Measurements from ENCODE around the gene RIT2. TPM values are rescaled to one million over a fixed set of nuclear protein-coding genes. Genes with fewer than 3 reads are reported as not detected.

RIT2 gene
- total and polyA plus RNA-seq, 2 donors, result 0.48 to 0.65 TPM

GRCh38 chr18:43068781-43069180 is 46.7 kb downstream of the RIT2 start:
- H3K4me3 ChIP-seq (ENCODE audit: low read depth, low read length), result no peak overlapping the region
- DNase-seq (ENCODE audit: extremely low spot score), result no peak
- no peaks in the 10 kb centered on the region for H3K4me1 ChIP-seq (ENCODE audit: insufficient read depth)
- WGBS, result 67% methylated on average over 4 of the region's 4 CpGs
- no peak overlapping the region for H3K27ac ChIP-seq (ENCODE audit: low read depth)
- no peaks in the 10 kb centered on the region for H3K36me3 ChIP-seq (ENCODE audit: insufficient read depth)

GRCh38 chr18:43067570-43067969 is 47.9 kb downstream of the RIT2 start:
- Histone ChIP-seq H3K27ac (ENCODE audit: low read depth) (no peak overlapping the region), H3K4me1 (ENCODE audit: insufficient read depth) (no peaks in the 10 kb centered on the region), H3K4me3 (ENCODE audit: low read depth, low read length) (no peak overlapping the region), H3K36me3 (ENCODE audit: insufficient read depth) (no peaks in the 10 kb centered on the region)
- no peak for DNase-seq (ENCODE audit: extremely low spot score)
- WGBS, result 87% methylated on average over 1 of the region's 1 CpG

DNA sequence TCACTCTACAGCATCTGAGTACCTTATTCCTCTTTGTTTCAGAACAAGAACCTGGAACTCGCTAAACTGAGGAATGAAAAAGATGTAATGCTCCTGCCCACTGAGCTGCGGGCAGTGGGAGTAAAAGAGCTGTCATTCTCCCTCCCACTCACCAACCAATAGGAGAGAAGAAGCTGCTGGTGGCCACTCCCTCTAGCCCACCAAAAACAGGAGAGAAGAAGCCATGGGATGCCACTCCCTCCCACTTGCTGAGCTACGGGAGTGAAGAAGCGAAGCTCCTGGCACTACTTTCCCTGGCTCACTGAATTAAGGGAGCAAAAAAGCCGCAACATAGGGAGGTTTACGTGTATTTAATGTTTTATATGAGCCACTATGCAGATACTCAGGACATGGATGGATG is 53.7 kb downstream of the RIT2 start:
- no peaks in the 10 kb centered on the region for H3K36me3 ChIP-seq (ENCODE audit: insufficient read depth)
- no peak for DNase-seq (ENCODE audit: extremely low spot score)
- H3K27ac ChIP-seq (ENCODE audit: low read depth), result no peak overlapping the region
- H3K4me3 ChIP-seq (ENCODE audit: low read depth, low read length), result no peak overlapping the region
- no peaks in the 10 kb centered on the region for H3K4me1 ChIP-seq (ENCODE audit: insufficient read depth)
- WGBS, result 95% methylated on average over 6 of the region's 6 CpGs

DNA sequence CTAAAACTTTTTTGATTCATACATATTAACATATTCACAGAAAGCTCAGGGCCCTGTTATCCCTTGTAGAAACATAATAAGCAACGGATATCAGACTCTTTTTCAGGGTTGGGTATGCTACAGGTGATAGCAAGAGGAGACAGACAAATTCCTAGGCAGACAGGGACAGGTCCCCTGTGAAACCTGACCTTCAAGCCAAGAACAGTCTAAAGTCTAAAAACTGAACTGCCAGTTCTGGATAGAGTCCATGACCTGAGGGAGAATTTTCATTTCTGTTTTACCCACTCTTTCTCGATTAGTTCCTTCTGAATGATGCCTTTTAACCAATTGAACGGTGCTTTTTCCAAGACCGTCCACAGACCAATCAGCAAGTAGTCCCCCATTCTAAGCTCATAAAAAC is 54.2 kb downstream of the RIT2 start:
- DNase-seq (ENCODE audit: extremely low spot score), result no peak
- Histone ChIP-seq H3K27ac (ENCODE audit: low read depth) (no peak overlapping the region), H3K4me1 (ENCODE audit: insufficient read depth) (no peaks in the 10 kb centered on the region), H3K36me3 (ENCODE audit: insufficient read depth) (no peaks in the 10 kb centered on the region), H3K4me3 (ENCODE audit: low read depth, low read length) (no peak overlapping the region)
- WGBS, result 97% methylated on average over 4 of the region's 4 CpGs

DNA sequence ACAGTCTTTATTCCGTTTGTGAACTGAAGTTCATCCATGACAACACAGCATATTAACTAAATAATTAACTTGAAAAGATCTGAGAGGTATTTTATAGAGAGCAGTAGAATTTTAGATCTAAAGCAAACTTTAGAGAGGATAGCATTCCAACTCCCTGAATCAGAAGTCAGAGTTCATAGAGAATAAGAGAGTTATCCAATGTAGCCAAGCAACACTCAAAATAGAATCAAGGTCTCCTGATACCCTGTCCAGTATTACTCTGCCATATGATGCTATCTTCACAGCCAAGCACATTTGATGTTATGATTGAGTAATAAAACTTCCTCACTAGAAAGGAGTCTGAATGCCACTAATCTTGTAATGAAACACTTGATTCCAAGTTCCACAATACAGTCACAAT is 55.5 kb downstream of the RIT2 start:
- H3K4me1 ChIP-seq (ENCODE audit: insufficient read depth), result no peaks in the 10 kb centered on the region
- DNase-seq (ENCODE audit: extremely low spot score), result no peak
- H3K36me3 ChIP-seq (ENCODE audit: insufficient read depth), result no peaks in the 10 kb centered on the region
- H3K4me3 ChIP-seq (ENCODE audit: low read depth, low read length), result no peak overlapping the region
- WGBS, result 32% methylated on average over 1 of the region's 1 CpG
- H3K27ac ChIP-seq (ENCODE audit: low read depth), result no peak overlapping the region

- Histone ChIP-seq H3K27ac (ENCODE audit: low read depth) (no peak overlapping the region), H3K4me3 (ENCODE audit: low read depth, low read length) (no peak overlapping the region), H3K4me1 (ENCODE audit: insufficient read depth) (no peaks in the 10 kb centered on the region), H3K36me3 (ENCODE audit: insufficient read depth) (no peaks in the 10 kb centered on the region)
- 93% methylated on average over 7 of the region's 7 CpGs for WGBS
- no peak for DNase-seq (ENCODE audit: extremely low spot score)
These were observed 60.5 kb downstream of the RIT2 start for GRCh38 chr18:43054815-43055519.

GRCh38 chr18:43049021-43049420 is 66.5 kb downstream of the RIT2 start:
- H3K4me1 ChIP-seq (ENCODE audit: insufficient read depth), result no peaks in the 10 kb centered on the region
- DNase-seq (ENCODE audit: extremely low spot score), result no peak
- H3K4me3 ChIP-seq (ENCODE audit: low read depth, low read length), result no peak overlapping the region
- H3K36me3 ChIP-seq (ENCODE audit: insufficient read depth), result no peaks in the 10 kb centered on the region
- H3K27ac ChIP-seq (ENCODE audit: low read depth), result no peak overlapping the region
- 21% methylated on average over 3 of the region's 3 CpGs for WGBS

DNA sequence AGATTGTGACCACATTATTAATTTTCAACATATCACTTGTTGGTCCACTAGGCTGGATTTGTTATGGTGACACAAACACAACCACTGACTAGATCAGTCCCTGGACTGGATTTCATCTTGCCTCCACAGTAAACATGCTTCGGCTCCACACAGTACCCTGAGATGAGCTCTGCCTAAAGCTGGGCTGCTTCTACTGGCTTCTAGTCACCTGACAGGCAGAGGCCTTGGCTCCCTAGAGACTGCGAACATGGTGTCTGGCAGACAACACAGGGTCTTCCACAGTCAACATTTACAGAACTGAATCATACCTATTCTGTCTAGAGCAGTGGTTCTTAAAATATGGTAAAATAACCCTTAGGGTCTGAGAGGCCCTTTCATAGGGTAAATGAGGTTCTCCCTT is 69.2 kb downstream of the RIT2 start:
- H3K4me1 ChIP-seq (ENCODE audit: insufficient read depth), result no peaks in the 10 kb centered on the region
- no peak overlapping the region for H3K27ac ChIP-seq (ENCODE audit: low read depth)
- DNase-seq (ENCODE audit: extremely low spot score), result no peak
- H3K4me3 ChIP-seq (ENCODE audit: low read depth, low read length), result no peak overlapping the region
- no peaks in the 10 kb centered on the region for H3K36me3 ChIP-seq (ENCODE audit: insufficient read depth)
- WGBS, result 69% methylated on average over 2 of the region's 2 CpGs

GRCh38 chr18:43043626-43044025 is 71.9 kb downstream of the RIT2 start:
- H3K36me3 ChIP-seq (ENCODE audit: insufficient read depth), result no peaks in the 10 kb centered on the region
- no peaks in the 10 kb centered on the region for H3K4me1 ChIP-seq (ENCODE audit: insufficient read depth)
- H3K27ac ChIP-seq (ENCODE audit: low read depth), result no peak overlapping the region
- DNase-seq (ENCODE audit: extremely low spot score), result no peak
- WGBS, result 82% methylated on average over 4 of the region's 4 CpGs
- H3K4me3 ChIP-seq (ENCODE audit: low read depth, low read length), result no peak overlapping the region

GRCh38 chr18:43040281-43040680 is 75.2 kb downstream of the RIT2 start:
- H3K36me3 ChIP-seq (ENCODE audit: insufficient read depth), result no peaks in the 10 kb centered on the region
- 92% methylated on average over 2 of the region's 2 CpGs for WGBS
- H3K4me1 ChIP-seq (ENCODE audit: insufficient read depth), result no peaks in the 10 kb centered on the region
- H3K27ac ChIP-seq (ENCODE audit: low read depth), result no peak overlapping the region
- no peak overlapping the region for H3K4me3 ChIP-seq (ENCODE audit: low read depth, low read length)
- no peak for DNase-seq (ENCODE audit: extremely low spot score)

GRCh38 chr18:43034683-43035500 is 80.6 kb downstream of the RIT2 start:
- Histone ChIP-seq H3K4me1 (ENCODE audit: insufficient read depth) (no peaks in the 10 kb centered on the region), H3K4me3 (ENCODE audit: low read depth, low read length) (no peak overlapping the region), H3K27ac (ENCODE audit: low read depth) (no peak overlapping the region), H3K36me3 (ENCODE audit: insufficient read depth) (no peaks in the 10 kb centered on the region)
- no peak for DNase-seq (ENCODE audit: extremely low spot score)
- 49% methylated on average over 2 of the region's 2 CpGs for WGBS

DNA sequence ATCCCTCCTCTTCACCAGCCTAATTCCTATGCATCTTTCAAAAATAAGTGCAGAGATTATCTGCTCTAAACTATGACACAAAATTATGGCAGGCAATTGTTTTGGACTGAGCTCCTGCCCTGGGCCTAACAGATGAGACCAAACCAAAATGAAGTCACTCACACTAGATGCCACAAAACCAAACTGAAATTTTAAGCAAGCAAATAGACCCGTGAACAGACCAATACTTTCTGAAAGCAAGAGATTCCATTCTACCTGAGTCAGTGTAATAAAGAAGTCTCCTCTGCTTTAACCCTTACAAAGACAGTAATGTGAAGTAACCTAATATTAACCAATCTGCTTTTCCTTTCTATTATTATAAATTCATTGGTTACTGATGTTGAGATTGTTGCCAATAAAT is 84.3 kb downstream of the RIT2 start:
- no peak for DNase-seq (ENCODE audit: extremely low spot score)
- WGBS, result 24% methylated on average over 1 of the region's 1 CpG
- Histone ChIP-seq H3K4me1 (ENCODE audit: insufficient read depth) (no peaks in the 10 kb centered on the region), H3K36me3 (ENCODE audit: insufficient read depth) (no peaks in the 10 kb centered on the region), H3K4me3 (ENCODE audit: low read depth, low read length) (no peak overlapping the region), H3K27ac (ENCODE audit: low read depth) (no peak overlapping the region)

DNA sequence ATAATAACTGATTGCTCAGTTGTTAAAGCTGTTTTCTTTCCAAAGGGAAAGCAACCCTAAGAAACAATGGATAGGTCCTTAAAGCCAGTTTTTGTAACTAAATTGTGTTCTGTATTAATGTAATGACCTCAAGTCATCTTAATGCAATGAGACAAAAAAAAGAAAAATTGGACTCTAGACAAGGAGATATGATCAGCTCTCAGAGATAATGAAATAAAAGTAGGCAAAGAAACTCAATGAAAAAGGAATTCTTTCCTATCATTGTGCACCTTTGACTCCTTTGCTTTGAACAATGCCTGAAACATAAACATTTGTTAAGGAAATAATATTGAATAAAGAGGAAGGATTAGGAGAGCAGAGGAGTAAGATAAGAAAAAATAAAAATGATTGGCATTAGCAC is 86.1 kb downstream of the RIT2 start:
- Histone ChIP-seq H3K36me3 (ENCODE audit: insufficient read depth) (no peaks in the 10 kb centered on the region), H3K4me3 (ENCODE audit: low read depth, low read length) (no peak overlapping the region), H3K4me1 (ENCODE audit: insufficient read depth) (no peaks in the 10 kb centered on the region), H3K27ac (ENCODE audit: low read depth) (no peak overlapping the region)
- DNase-seq (ENCODE audit: extremely low spot score), result no peak

GRCh38 chr18:43022874-43023273 is 92.6 kb downstream of the RIT2 start:
- H3K36me3 ChIP-seq (ENCODE audit: insufficient read depth), result no peaks in the 10 kb centered on the region
- WGBS, result 62% methylated on average over 3 of the region's 3 CpGs
- no peaks in the 10 kb centered on the region for H3K4me1 ChIP-seq (ENCODE audit: insufficient read depth)
- H3K27ac ChIP-seq (ENCODE audit: low read depth), result no peak overlapping the region
- no peak for DNase-seq (ENCODE audit: extremely low spot score)
- H3K4me3 ChIP-seq (ENCODE audit: low read depth, low read length), result no peak overlapping the region
